K562 (cell line): ENCODE data around the gene FAM181B. TPM values are rescaled to one million over a fixed set of nuclear protein-coding genes. Genes with fewer than 3 reads are reported as not detected.

Experiments
- ATAC-seq: fragments of 200-7000 bp; cut with Tn5 transposase; 3 replicates; pipeline ENCODE4 v1.9.1; 2020; ENCODE audit warnings: moderate library complexity
- BruUV-seq: library from RNA; stranded (reverse); fragments of 400-500 nt; replicated peaks from 2 replicates; lab custom pipeline; 2021; lab: Mats Ljungman, UMichigan
- CTCF ChIA-PET: fragments of 300-600 bp; formaldehyde crosslinking; extraction: SDS; loops from one replicate; lab custom pipeline; 2021; ENCODE audit warnings: low intra/inter-chr PET ratio; lab: Yijun Ruan, JAX
- POLR2A ChIA-PET: fragments of 300-600, 350-650 bp; sonication (Branson Sonifier 250); formaldehyde crosslinking; extraction: SDS; loops from one replicate; lab custom pipeline; 2021; ENCODE audit warnings: antibody characterized with exemption, inconsistent platforms; lab: Yijun Ruan, JAX
- DNase-seq, 4 experiments: peaks; one replicate each; pipeline versions ENCODE4 v3.0.0 to v3.0.0-alpha.2; 2011 to 2018; ENCODE audit warnings: low spot score in 3 of 4, mixed read lengths in 3 of 4; ENCODE audit errors: extremely low read depth in 1 of 4
- FAIRE-seq: peaks from 2 replicates; lab custom pipeline; 2011; peaks lifted over from hg19 to GRCh38; lab: Jason Lieb, UNC
- H2AFZ ChIP-seq: 2 replicates; pipeline ENCODE4 v1.6.0; 2011; ENCODE audit warnings: low read depth, low read length, control low read depth, inconsistent platforms
- H3K27ac ChIP-seq: fragments of 200-600 bp; 3 replicates; pipeline ENCODE4 v1.8.0; 2011; ENCODE audit warnings: low read depth, mild to moderate bottlenecking, control low read depth, inconsistent platforms, low read length, moderate library complexity, mixed read lengths; ENCODE audit errors: extremely low read depth
- H3K27me3 ChIP-seq, 2 experiments: fragments of 300-600 bp in 1 of 2; 2 replicates in 1 of 2; 3 replicates in 1 of 2; pipeline versions ENCODE4 v1.6.0 to v1.8.0; 2011; ENCODE audit warnings: inconsistent platforms in 2 of 2, low read length in 2 of 2, mild to moderate bottlenecking in 1 of 2, mixed read lengths in 1 of 2, moderate library complexity in 1 of 2; ENCODE audit not compliant: control insufficient read depth in 2 of 2, insufficient read depth in 2 of 2
- H3K36me3 ChIP-seq: fragments of 300-600 bp; 3 replicates; pipeline ENCODE4 v1.8.0; 2011; ENCODE audit warnings: mild to moderate bottlenecking, low read length, inconsistent platforms; ENCODE audit not compliant: control insufficient read depth, insufficient read depth
- H3K4me1 ChIP-seq, 2 experiments: fragments of 200-600 bp in 1 of 2; replicated peaks in 1 of 2; 2 replicates in 1 of 2; 3 replicates in 1 of 2; pipeline versions ENCODE4 v1.5.1 to v1.8.0; 2011; ENCODE audit warnings: inconsistent platforms in 2 of 2, low read length in 2 of 2, mild to moderate bottlenecking in 1 of 2, mixed read lengths in 1 of 2, moderate library complexity in 1 of 2; ENCODE audit not compliant: control insufficient read depth in 2 of 2, insufficient read depth in 2 of 2
- H3K4me2 ChIP-seq: 2 replicates; pipeline ENCODE4 v1.6.1; 2011; ENCODE audit warnings: low read length, control low read depth, inconsistent platforms, mixed read lengths; ENCODE audit not compliant: insufficient read depth
- H3K4me3 ChIP-seq: fragments of 200-600 bp; sonication (generic), shearing (Covaris generic); 2 replicates; pipeline ENCODE4 v1.5.1; 2016; ENCODE audit warnings: control low read depth, inconsistent platforms
- H3K79me2 ChIP-seq: fragments of 200-600 bp; 3 replicates; pipeline ENCODE4 v1.8.0; 2011; ENCODE audit warnings: low read length, inconsistent platforms; ENCODE audit not compliant: control insufficient read depth, insufficient read depth
- H3K9ac ChIP-seq, 2 experiments: 2 replicates each; pipeline versions ENCODE4 v1.6.0 to v1.6.1; 2011; ENCODE audit warnings: low read depth in 2 of 2, low read length in 2 of 2, control low read depth in 1 of 2, inconsistent platforms in 1 of 2, mild to moderate bottlenecking in 1 of 2, mixed read lengths in 1 of 2; ENCODE audit not compliant: insufficient read depth in 1 of 2
- H3K9me1 ChIP-seq: one replicate; pipeline ENCODE4 v1.6.0; 2011; ENCODE audit warnings: inconsistent platforms, mild to moderate bottlenecking, low read length, moderate library complexity; ENCODE audit not compliant: control insufficient read depth, insufficient read depth
- H3K9me3 ChIP-seq: replicated peaks from 2 replicates; pipeline ENCODE4 v1.5.1; 2011; ENCODE audit warnings: low read depth, low read length, inconsistent platforms; ENCODE audit not compliant: control insufficient read depth, insufficient read depth
- H4K20me1 ChIP-seq: replicated peaks from 2 replicates; pipeline ENCODE4 v1.6.1; 2011; ENCODE audit warnings: low read length, inconsistent platforms, mixed read lengths; ENCODE audit not compliant: control insufficient read depth, insufficient read depth
- CBFA2T2 ChIP-seq: fragments of 450-650 bp; conservative IDR thresholded peaks from 2 replicates; pipeline ENCODE4 v1.6.1; 2017; ENCODE audit warnings: mild to moderate bottlenecking
- CEBPB ChIP-seq: fragments of 450-650 bp; IDR thresholded peaks from 2 replicates; pipeline ENCODE4 v1.6.1; 2016; ENCODE audit warnings: missing genetic modification characterization, missing compliant biosample characterization
- DPF2 ChIP-seq: fragments of 450-650 bp; IDR thresholded peaks from 2 replicates; pipeline ENCODE4 v1.6.1; 2016
- FOXJ3 ChIP-seq: sonication (generic); formaldehyde crosslinking; IDR thresholded peaks from 2 replicates; pipeline ENCODE4 v1.4.0; 2020; ENCODE audit warnings: mild to moderate bottlenecking, missing genetic modification reagents
- GABPA ChIP-seq: fragments of 200-800 bp; sonication (Bioruptor generic); conservative IDR thresholded peaks from 2 replicates; pipeline ENCODE4 v1.6.1; 2016; ENCODE audit warnings: low read depth, missing genetic modification characterization, missing compliant biosample characterization
- IFI16 ChIP-seq: fragments of 250-450 bp; sonication (Bioruptor Pico); IDR thresholded peaks from 2 replicates; pipeline ENCODE4 v2.1.2; 2022; ENCODE audit warnings: mild to moderate bottlenecking, inconsistent platforms
- PHB2 ChIP-seq: fragments of 450-650 bp; IDR thresholded peaks from 2 replicates; pipeline ENCODE4 v1.6.1; 2017; ENCODE audit warnings: low read depth
- RAD21 ChIP-seq, 2 experiments: fragments of 250-450 bp in 1 of 2; fragments of 450-650 bp in 1 of 2; sonication (Bioruptor Pico) in 1 of 2; formaldehyde crosslinking in 1 of 2; IDR thresholded peaks in 1 of 2; conservative IDR thresholded peaks in 1 of 2; 2 replicates each; pipeline versions ENCODE4 v1.4.0 to v1.8.0; 2020 to 2022; ENCODE audit warnings: mild to moderate bottlenecking in 2 of 2, moderate library complexity in 1 of 2
- STAG1 ChIP-seq: sonication (generic); formaldehyde crosslinking; IDR thresholded peaks from 2 replicates; pipeline ENCODE4 v1.5.0; 2020; ENCODE audit warnings: missing genetic modification reagents, borderline replicate concordance
- ZNF830 ChIP-seq: fragments of 250-450 bp; sonication (Bioruptor Pico); IDR thresholded peaks from 2 replicates; pipeline ENCODE4 v1.5.0; 2021; ENCODE audit warnings: mild to moderate bottlenecking
- WGBS: fragments of 100-300 bp; shearing (Covaris generic); methylation state at CpG from one replicate; pipeline ENCODE4 v1.1.6; 2016; ENCODE audit warnings: low coverage, mixed read lengths; ENCODE audit not compliant: insufficient coverage; ENCODE audit errors: missing lambda C conversion rate; 5-methylcytosine and 5-hydroxymethylcytosine counted together
- in situ Hi-C: fragments of 300-500 bp; cut with MboI; formaldehyde crosslinking; loops from 4 replicates; pipeline ENCODE4 v1.15.0; 2018; ENCODE audit warnings: inconsistent platforms, mixed read lengths
- intact Hi-C: fragments of 100-400 bp; cut with micrococcal nuclease; formaldehyde crosslinking; loops from 2 replicates; pipeline ENCODE4 v1.14.2; 2022
- polyA plus RNA-seq, 8 experiments: library from polyadenylated mRNA; depleted of rRNA in 4 of 8; stranded (reverse) in 5 of 8; unstranded in 3 of 8; fragments of >200 nt; fragmentation: Nextera tagmentation in 2 of 8; fragmentation: Illumina TruSeq in 1 of 8; extraction: Ambion mirVana in 2 of 8; extraction: Trizol in 1 of 8; gene quantifications; 2 replicates each; pipeline versions ENCODE4 v1.2.1 to v1.2.3, GENCODE V29; 2011 to 2014; ENCODE audit warnings: inconsistent platforms in 1 of 8, missing spikeins in 1 of 8
- total RNA-seq, 7 experiments: library from RNA; depleted of rRNA in 6 of 7; stranded (reverse); fragments of >200 nt in 6 of 7; fragmentation: Illumina TruSeq in 2 of 7; extraction: Trizol in 2 of 7; gene quantifications; 2 replicates each; pipeline versions ENCODE4 v1.2.1 to v1.2.3, GENCODE V29; 2011 to 2021; ENCODE audit warnings: low replicate concordance in 1 of 7
- TF ChIP-seq, protein P1 (sequence below): fragments of 450-650 bp; formaldehyde crosslinking; IDR thresholded peaks from 2 replicates; pipeline ENCODE4 v1.4.0; 2020; ENCODE audit warnings: mild to moderate bottlenecking, moderate library complexity
- TF ChIP-seq, protein P2 (sequence below), 2 experiments: fragments of 450-650 bp; formaldehyde crosslinking in 1 of 2; IDR thresholded peaks; 2 replicates each; pipeline versions ENCODE4 v1.4.0 to v1.6.1; 2014 to 2020; ENCODE audit warnings: mild to moderate bottlenecking in 2 of 2, borderline replicate concordance in 1 of 2, low read depth in 1 of 2

Gene FAM181B
- total and polyA plus RNA-seq, 9 of the 15 experiments (the other 6 are each of a cell fraction or from before 2014, with no cell fraction given), result 0.01 TPM; not detected in 8

DNA sequence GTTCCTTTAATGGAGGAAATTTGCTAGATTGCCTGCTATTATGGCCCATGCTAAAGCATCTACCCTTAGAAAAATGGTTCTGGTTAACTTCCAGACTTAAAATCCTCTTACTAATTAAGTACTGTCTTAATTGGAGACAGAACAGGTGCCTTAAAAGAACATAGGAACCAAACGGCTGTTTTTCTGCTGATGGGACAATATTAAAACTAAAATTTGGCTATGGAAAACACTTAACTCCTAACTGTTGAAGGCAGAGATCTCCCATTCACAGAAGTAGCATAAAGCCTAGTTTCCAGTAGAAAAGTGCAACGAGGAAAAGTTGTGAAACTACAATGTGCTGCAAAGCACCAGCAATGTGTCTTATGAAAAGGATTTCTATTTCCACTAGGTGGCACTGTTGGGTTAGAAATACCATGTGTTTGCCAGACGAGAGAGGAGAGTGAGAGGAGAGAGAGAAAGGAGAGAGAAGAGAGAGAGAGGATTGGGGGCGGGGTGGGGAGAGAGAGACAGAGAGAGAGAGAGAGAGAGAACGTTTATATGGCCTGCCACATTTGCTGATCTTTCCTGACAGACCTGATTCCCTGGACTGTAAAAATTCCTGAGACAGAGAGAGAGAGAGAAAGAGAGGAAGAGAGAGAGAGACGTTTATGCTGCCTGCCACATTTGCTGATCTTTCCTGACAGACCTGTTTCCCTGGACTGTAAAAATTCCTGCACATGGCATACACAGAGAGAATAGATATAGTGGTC lies 51.5 kb downstream of the FAM181B start:
- H3K27me3 ChIP-seq, result no peaks in the 10 kb centered on the region
- POLR2A ChIA-PET, result no interaction called here
- no peak overlapping the region for H3K27ac ChIP-seq
- H3K9ac ChIP-seq, result no peak overlapping the region
- no peak overlapping the region for H2AFZ ChIP-seq
- no peaks in the 10 kb centered on the region for H4K20me1 ChIP-seq
- no peaks in the 10 kb centered on the region for H3K9me3 ChIP-seq
- no peak overlapping the region for H3K4me3 ChIP-seq
- CTCF ChIA-PET, result interaction anchor here (0.7 to 2.2 kb wide), 4 partner anchors 13 to 534 kb away, joined by 3 to 13 read pairs (median 8); no protein-coding TSS in a partner anchor
- BruUV-seq, result no TSS peak
- no peaks in the 10 kb centered on the region for H3K36me3 ChIP-seq
- H3K79me2 ChIP-seq, result no peaks in the 10 kb centered on the region
- H3K9me1 ChIP-seq, result no peaks in the 10 kb centered on the region
- H3K4me2 ChIP-seq, result no peak overlapping the region; the same call in 1 of the 2 replicates
- WGBS, result 0% methylated on average over 6 of the region's 6 CpGs
- in situ Hi-C loops, result no loop called here
- FAIRE-seq, result peak; percentile 85
- intact Hi-C loops, result loop anchor here (1.0 kb wide), 1 partner anchor 1138 kb away; no protein-coding TSS in a partner anchor
- no peaks in the 10 kb centered on the region; a peak in 1 of 5 replicates for H3K4me1 ChIP-seq
- ATAC-seq, result peak; percentile 97
- peak; percentile 35 to 78 (median 44) for DNase-seq
- TF ChIP-seq, protein P1, sequence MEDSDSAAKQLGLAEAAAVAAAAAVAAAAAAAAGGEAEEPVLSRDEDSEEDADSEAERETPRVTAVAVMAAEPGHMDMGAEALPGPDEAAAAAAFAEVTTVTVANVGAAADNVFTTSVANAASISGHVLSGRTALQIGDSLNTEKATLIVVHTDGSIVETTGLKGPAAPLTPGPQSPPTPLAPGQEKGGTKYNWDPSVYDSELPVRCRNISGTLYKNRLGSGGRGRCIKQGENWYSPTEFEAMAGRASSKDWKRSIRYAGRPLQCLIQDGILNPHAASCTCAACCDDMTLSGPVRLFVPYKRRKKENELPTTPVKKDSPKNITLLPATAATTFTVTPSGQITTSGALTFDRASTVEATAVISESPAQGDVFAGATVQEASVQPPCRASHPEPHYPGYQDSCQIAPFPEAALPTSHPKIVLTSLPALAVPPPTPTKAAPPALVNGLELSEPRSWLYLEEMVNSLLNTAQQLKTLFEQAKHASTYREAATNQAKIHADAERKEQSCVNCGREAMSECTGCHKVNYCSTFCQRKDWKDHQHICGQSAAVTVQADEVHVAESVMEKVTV, result peak; percentile 58
- TF ChIP-seq FOXJ3 (CRISPR knock-in tag), result no peak
- TF ChIP-seq PHB2, result no peak
- TF ChIP-seq CBFA2T2, result no peak
- no peak for TF ChIP-seq DPF2
- TF ChIP-seq CEBPB (tag), result peak; percentile 45; the same call in 1 of the 2 replicates
- no peak for TF ChIP-seq IFI16 (CRISPR knock-in tag)
- TF ChIP-seq STAG1 (CRISPR knock-in tag), result no peak; the same call in 1 of the 2 replicates
- TF ChIP-seq ZNF830, result no peak
- no peak for TF ChIP-seq GABPA (tag)
- TF ChIP-seq RAD21 (CRISPR knock-in tag; conservative IDR thresholded peaks at IDR 0.05 in 1 of 2, IDR thresholded peaks at IDR 0.05 in 1 of 2), result peak; percentile 69 to 80
- TF ChIP-seq, protein P2, sequence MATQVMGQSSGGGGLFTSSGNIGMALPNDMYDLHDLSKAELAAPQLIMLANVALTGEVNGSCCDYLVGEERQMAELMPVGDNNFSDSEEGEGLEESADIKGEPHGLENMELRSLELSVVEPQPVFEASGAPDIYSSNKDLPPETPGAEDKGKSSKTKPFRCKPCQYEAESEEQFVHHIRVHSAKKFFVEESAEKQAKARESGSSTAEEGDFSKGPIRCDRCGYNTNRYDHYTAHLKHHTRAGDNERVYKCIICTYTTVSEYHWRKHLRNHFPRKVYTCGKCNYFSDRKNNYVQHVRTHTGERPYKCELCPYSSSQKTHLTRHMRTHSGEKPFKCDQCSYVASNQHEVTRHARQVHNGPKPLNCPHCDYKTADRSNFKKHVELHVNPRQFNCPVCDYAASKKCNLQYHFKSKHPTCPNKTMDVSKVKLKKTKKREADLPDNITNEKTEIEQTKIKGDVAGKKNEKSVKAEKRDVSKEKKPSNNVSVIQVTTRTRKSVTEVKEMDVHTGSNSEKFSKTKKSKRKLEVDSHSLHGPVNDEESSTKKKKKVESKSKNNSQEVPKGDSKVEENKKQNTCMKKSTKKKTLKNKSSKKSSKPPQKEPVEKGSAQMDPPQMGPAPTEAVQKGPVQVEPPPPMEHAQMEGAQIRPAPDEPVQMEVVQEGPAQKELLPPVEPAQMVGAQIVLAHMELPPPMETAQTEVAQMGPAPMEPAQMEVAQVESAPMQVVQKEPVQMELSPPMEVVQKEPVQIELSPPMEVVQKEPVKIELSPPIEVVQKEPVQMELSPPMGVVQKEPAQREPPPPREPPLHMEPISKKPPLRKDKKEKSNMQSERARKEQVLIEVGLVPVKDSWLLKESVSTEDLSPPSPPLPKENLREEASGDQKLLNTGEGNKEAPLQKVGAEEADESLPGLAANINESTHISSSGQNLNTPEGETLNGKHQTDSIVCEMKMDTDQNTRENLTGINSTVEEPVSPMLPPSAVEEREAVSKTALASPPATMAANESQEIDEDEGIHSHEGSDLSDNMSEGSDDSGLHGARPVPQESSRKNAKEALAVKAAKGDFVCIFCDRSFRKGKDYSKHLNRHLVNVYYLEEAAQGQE (IDR thresholded peaks at IDR 0.05; ENCODE audit: borderline replicate concordance), result peak; percentile 39; the same call in 1 of the 2 replicates
- TF ChIP-seq, protein P2 (CRISPR knock-in tag; IDR thresholded peaks at IDR 0.05; ENCODE audit: low read depth), result no peak
